Vagina (tissue), 2 donors: ENCODE results near the gene GNB1L. TPM values are rescaled to one million over a fixed set of nuclear protein-coding genes. Genes with fewer than 3 reads are reported as not detected.

Experiments
- DNase-seq, 2 donors: peaks; one replicate each; pipeline ENCODE4 v3.0.0-alpha.2; 2017; ENCODE audit errors: extremely low spot score in 2 of 2
- H3K27ac ChIP-seq: fragments of 200-600 bp; sonication (generic); one replicate; pipeline ENCODE4 v1.5.1; 2019
- H3K27me3 ChIP-seq: fragments of 200-600 bp; sonication (generic); one replicate; pipeline ENCODE4 v1.5.1; 2019
- H3K36me3 ChIP-seq, 2 donors: fragments of 200-600 bp; sonication (generic); one replicate each; pipeline ENCODE4 v1.5.1; 2017 to 2019
- H3K4me1 ChIP-seq: fragments of 200-600 bp; sonication (generic); one replicate; pipeline ENCODE4 v1.5.1; 2019
- H3K4me3 ChIP-seq, 2 donors: fragments of 200-600 bp; sonication (generic); 1 replicate in 1 of 2; 2 replicates in 1 of 2; pipeline ENCODE4 v1.5.1; 2016 to 2019
- H3K9me3 ChIP-seq: fragments of 200-600 bp; sonication (generic); one replicate; pipeline ENCODE4 v1.5.1; 2019
- POLR2A ChIP-seq, 2 donors: fragments of 450-650 bp; IDR thresholded peaks; one replicate each; pipeline ENCODE4 v1.6.1; 2017; ENCODE audit warnings: antibody characterized with exemption in 2 of 2, mild to moderate bottlenecking in 2 of 2, moderate library complexity in 2 of 2
- POLR2AphosphoS5 ChIP-seq, 2 donors: sonication (generic); formaldehyde crosslinking; IDR thresholded peaks; one replicate each; pipeline ENCODE4 v1.9.0; 2017; ENCODE audit warnings: antibody characterized with exemption in 2 of 2, mild to moderate bottlenecking in 2 of 2, low read depth in 1 of 2; ENCODE audit not compliant: insufficient read depth in 1 of 2
- intact Hi-C: fragments of 100-400 bp; cut with DNase I; formaldehyde crosslinking; loops from one replicate; pipeline ENCODE4 v1.15.1; 2023
- total RNA-seq: library from RNA; depleted of rRNA; stranded (reverse); fragments of >200 nt; gene quantifications from one replicate; pipeline ENCODE4 v1.2.3, GENCODE V29; 2016
- TF ChIP-seq, protein P1 (sequence below), 3 experiments: fragments of 450-650 bp in 2 of 3; fragments of 200-600 bp in 1 of 3; sonication (generic) in 1 of 3; IDR thresholded peaks; one replicate each; pipeline ENCODE4 v1.5.1; 2017 to 2019; ENCODE audit warnings: antibody characterized with exemption in 3 of 3, mild to moderate bottlenecking in 2 of 3, moderate library complexity in 2 of 3

The GNB1L gene
- total RNA-seq, 1 donor from 2014 or later: 14.0 TPM

DNA sequence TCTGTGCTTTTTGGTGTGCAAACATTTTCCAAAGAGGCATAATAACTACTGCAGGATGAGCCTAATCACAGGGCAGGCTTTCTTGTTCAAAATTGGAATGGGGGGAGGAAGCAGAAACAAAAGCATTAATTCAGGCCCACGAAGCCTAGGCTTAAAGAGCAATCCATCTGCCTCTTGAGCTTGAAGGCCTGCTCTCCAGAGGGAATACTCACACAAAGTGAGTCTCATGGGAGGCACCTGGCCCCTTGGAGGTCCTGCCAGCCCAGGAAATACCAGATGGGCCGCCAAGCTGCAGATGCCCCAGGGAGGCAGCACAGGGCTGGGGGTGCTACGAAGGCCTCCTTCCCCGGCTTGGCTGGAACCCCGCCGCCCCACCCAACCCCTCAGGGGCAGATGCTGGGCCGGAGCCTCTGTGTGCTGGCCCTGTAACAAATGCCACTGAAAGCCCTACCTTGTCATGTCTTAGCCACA is 47.6 kb upstream of the GNB1L start:
- Histone ChIP-seq H3K4me3 (no peak overlapping the region), H3K27ac (no peak overlapping the region), H3K27me3 (no peaks in the 10 kb centered on the region), H3K9me3 (no peaks in the 10 kb centered on the region), H3K36me3 (peaks cover 0 to 9% of the 10 kb centered on the region in 2 donors), H3K4me1 (no peaks in the 10 kb centered on the region)
- no peak for DNase-seq
- TF ChIP-seq POLR2A (IDR thresholded peaks at IDR 0.05) (no peak), POLR2AphosphoS5 (IDR thresholded peaks at IDR 0.05; ENCODE audit: insufficient read depth in 1 of 2, low read depth in 1 of 2) (no peak)
- TF ChIP-seq, protein P1, sequence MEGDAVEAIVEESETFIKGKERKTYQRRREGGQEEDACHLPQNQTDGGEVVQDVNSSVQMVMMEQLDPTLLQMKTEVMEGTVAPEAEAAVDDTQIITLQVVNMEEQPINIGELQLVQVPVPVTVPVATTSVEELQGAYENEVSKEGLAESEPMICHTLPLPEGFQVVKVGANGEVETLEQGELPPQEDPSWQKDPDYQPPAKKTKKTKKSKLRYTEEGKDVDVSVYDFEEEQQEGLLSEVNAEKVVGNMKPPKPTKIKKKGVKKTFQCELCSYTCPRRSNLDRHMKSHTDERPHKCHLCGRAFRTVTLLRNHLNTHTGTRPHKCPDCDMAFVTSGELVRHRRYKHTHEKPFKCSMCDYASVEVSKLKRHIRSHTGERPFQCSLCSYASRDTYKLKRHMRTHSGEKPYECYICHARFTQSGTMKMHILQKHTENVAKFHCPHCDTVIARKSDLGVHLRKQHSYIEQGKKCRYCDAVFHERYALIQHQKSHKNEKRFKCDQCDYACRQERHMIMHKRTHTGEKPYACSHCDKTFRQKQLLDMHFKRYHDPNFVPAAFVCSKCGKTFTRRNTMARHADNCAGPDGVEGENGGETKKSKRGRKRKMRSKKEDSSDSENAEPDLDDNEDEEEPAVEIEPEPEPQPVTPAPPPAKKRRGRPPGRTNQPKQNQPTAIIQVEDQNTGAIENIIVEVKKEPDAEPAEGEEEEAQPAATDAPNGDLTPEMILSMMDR (IDR thresholded peaks at IDR 0.05): no peak
- intact Hi-C loops: no loop called here

DNA sequence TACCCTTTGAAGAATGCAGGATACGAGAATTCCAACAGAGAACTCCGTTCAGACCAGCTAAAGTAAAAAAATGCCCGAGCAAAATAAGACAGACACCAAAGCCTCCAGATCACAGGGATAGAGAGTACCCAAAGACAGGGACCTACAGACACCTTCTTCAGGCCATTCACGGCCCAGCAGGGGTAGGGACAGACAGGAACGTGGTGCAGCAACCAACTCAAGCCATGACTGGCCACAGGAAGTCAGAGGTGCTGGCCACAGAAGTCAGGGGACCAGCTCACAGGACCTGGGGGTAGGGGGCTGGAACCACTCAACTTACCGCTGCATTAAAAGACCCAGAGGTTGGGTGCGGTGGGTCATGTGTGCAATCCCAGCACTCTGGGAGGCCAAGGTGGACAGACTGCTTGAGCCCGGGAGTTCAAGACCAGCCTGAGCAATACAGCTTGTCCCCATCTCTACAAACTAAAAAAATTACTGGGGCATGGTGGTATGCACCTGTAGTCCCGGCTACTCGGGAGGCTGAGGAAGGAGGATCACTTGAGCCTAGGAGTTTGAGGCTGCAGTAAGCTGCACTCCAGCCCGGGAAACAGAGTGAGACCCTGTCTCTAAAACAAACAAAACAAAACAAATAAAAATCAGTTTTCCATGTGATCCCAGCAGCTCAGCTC is 47.0 kb upstream of the GNB1L start:
- H3K4me1 ChIP-seq: no peaks in the 10 kb centered on the region
- no peak for DNase-seq
- H3K27me3 ChIP-seq: no peaks in the 10 kb centered on the region
- intact Hi-C loops: no loop called here
- no peak overlapping the region for H3K4me3 ChIP-seq
- no peaks in the 10 kb centered on the region for H3K9me3 ChIP-seq
- H3K36me3 ChIP-seq: peaks cover 0 to 9% of the 10 kb centered on the region in 2 donors
- no peak overlapping the region for H3K27ac ChIP-seq
- no peak for TF ChIP-seq POLR2A (IDR thresholded peaks at IDR 0.05)
- no peak for TF ChIP-seq POLR2AphosphoS5 (IDR thresholded peaks at IDR 0.05; ENCODE audit: insufficient read depth in 1 of 2, low read depth in 1 of 2)
- TF ChIP-seq, protein P1 (IDR thresholded peaks at IDR 0.05): no peak

DNA sequence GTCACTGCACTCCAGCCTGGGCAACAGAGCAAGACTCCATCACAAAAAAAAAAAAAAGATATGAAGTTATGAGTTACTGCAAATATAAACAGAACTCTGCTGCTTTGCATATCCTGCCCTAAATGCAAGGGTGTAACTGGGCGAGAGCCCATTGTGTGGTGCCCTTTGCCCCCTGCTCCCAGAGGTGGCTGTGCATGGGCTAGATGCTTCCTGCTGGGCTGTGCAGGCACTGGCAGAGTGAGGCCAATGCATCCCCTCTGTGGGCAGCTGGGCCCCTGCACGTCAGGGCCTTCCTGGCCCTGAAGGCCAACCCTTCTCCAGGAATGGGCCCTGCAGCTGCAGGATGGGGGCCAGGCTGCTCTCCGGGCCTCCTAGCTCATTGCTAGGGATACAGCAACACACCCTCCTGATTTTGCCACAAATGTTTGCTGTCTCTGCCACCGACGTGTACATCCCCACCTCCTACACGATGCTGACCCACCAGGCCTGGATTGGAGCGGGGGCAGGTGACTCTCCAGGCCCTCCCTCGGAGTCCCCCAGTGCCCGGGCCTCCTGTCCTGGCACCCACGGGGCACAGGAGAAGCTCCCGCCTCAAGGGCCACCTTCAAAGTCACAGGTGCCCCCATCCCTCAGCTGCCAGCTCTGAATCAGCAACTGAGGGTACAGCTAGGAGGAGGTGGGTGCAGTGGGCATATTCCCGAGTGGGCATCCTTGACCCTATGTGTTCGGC is 46.2 kb upstream of the GNB1L start:
- Histone ChIP-seq H3K27ac (no peak overlapping the region), H3K4me1 (no peaks in the 10 kb centered on the region), H3K27me3 (no peaks in the 10 kb centered on the region), H3K9me3 (no peaks in the 10 kb centered on the region), H3K36me3 (peaks cover 0 to 9% of the 10 kb centered on the region in 2 donors), H3K4me3 (no peak overlapping the region)
- DNase-seq: no peak
- intact Hi-C loops: no loop called here
- no peak for TF ChIP-seq POLR2AphosphoS5 (IDR thresholded peaks at IDR 0.05; ENCODE audit: insufficient read depth in 1 of 2, low read depth in 1 of 2)
- TF ChIP-seq, protein P1 (IDR thresholded peaks at IDR 0.05): no peak

DNA sequence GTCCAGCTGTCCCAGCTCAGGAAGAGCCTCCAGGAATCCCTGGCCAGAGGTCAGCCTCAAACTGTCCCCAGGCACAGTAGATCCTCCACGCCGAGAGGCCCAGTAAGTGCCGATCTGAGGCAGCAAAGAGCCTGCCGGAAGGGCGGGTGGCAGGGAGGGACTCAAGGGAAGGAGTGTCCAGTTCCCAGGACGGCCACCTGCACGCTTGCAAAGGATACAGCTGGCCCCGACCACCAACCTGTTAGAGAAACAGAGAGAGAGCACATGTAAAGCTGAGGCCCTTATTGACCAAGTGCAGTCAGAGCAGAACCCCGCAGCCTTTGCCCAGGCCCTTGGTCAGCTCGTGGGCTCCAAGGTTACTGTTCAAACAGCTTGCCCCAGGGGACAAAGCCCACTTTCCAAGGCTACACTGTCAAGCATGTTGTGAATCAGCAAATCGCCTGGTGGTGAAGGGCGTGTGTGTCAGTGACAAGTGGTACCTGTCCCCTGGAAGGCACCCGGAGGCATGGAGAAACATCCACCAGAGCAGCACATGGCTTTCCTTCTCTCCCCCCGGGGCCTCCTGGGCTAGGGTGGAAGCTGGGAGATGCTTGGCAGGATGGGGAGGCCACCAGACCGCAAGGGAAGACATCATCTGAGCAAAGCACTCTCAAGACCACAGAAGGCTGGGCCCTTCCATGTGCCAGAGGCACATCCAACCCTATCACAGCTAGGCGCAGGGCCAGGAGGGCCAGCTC is 44.3 kb upstream of the GNB1L start:
- Histone ChIP-seq H3K27ac (no peak overlapping the region), H3K27me3 (no peaks in the 10 kb centered on the region), H3K4me1 (no peaks in the 10 kb centered on the region), H3K36me3 (peaks cover 0 to 9% of the 10 kb centered on the region in 2 donors), H3K9me3 (no peaks in the 10 kb centered on the region), H3K4me3 (no peak overlapping the region)
- no peak for DNase-seq
- TF ChIP-seq, protein P1 (IDR thresholded peaks at IDR 0.05): no peak
- TF ChIP-seq POLR2A (IDR thresholded peaks at IDR 0.05) (no peak), POLR2AphosphoS5 (IDR thresholded peaks at IDR 0.05; ENCODE audit: insufficient read depth in 1 of 2, low read depth in 1 of 2) (no peak)
- intact Hi-C loops: no loop called here
